K562 (cell line): ENCODE results near the gene TENM4. TPM values are rescaled to one million over a fixed set of nuclear protein-coding genes. Genes with fewer than 3 reads are reported as not detected.

Source experiments
- ATAC-seq: fragments of 200-7000 bp; cut with Tn5 transposase; 3 replicates; pipeline ENCODE4 v1.9.1; 2020; ENCODE audit warnings: moderate library complexity
- BruUV-seq: library from RNA; stranded (reverse); fragments of 400-500 nt; replicated peaks from 2 replicates; lab custom pipeline; 2021; lab: Mats Ljungman, UMichigan
- CTCF ChIA-PET: fragments of 300-600 bp; formaldehyde crosslinking; extraction: SDS; loops from one replicate; lab custom pipeline; 2021; ENCODE audit warnings: low intra/inter-chr PET ratio; lab: Yijun Ruan, JAX
- POLR2A ChIA-PET: fragments of 300-600, 350-650 bp; sonication (Branson Sonifier 250); formaldehyde crosslinking; extraction: SDS; loops from one replicate; lab custom pipeline; 2021; ENCODE audit warnings: antibody characterized with exemption, inconsistent platforms; lab: Yijun Ruan, JAX
- DNase-seq, 4 experiments: peaks; one replicate each; pipeline versions ENCODE4 v3.0.0 to v3.0.0-alpha.2; 2011 to 2018; ENCODE audit warnings: low spot score in 3 of 4, mixed read lengths in 3 of 4; ENCODE audit errors: extremely low read depth in 1 of 4
- FAIRE-seq: peaks from 2 replicates; lab custom pipeline; 2011; peaks lifted over from hg19 to GRCh38; lab: Jason Lieb, UNC
- H2AFZ ChIP-seq: 2 replicates; pipeline ENCODE4 v1.6.0; 2011; ENCODE audit warnings: low read depth, low read length, control low read depth, inconsistent platforms
- H3K27ac ChIP-seq: fragments of 200-600 bp; 3 replicates; pipeline ENCODE4 v1.8.0; 2011; ENCODE audit warnings: low read depth, mild to moderate bottlenecking, control low read depth, inconsistent platforms, low read length, moderate library complexity, mixed read lengths; ENCODE audit errors: extremely low read depth
- H3K27me3 ChIP-seq, 2 experiments: fragments of 300-600 bp in 1 of 2; 2 replicates in 1 of 2; 3 replicates in 1 of 2; pipeline versions ENCODE4 v1.6.0 to v1.8.0; 2011; ENCODE audit warnings: inconsistent platforms in 2 of 2, low read length in 2 of 2, mild to moderate bottlenecking in 1 of 2, mixed read lengths in 1 of 2, moderate library complexity in 1 of 2; ENCODE audit not compliant: control insufficient read depth in 2 of 2, insufficient read depth in 2 of 2
- H3K36me3 ChIP-seq: fragments of 300-600 bp; 3 replicates; pipeline ENCODE4 v1.8.0; 2011; ENCODE audit warnings: mild to moderate bottlenecking, low read length, inconsistent platforms; ENCODE audit not compliant: control insufficient read depth, insufficient read depth
- H3K4me1 ChIP-seq, 2 experiments: fragments of 200-600 bp in 1 of 2; replicated peaks in 1 of 2; 2 replicates in 1 of 2; 3 replicates in 1 of 2; pipeline versions ENCODE4 v1.5.1 to v1.8.0; 2011; ENCODE audit warnings: inconsistent platforms in 2 of 2, low read length in 2 of 2, mild to moderate bottlenecking in 1 of 2, mixed read lengths in 1 of 2, moderate library complexity in 1 of 2; ENCODE audit not compliant: control insufficient read depth in 2 of 2, insufficient read depth in 2 of 2
- H3K4me2 ChIP-seq: 2 replicates; pipeline ENCODE4 v1.6.1; 2011; ENCODE audit warnings: low read length, control low read depth, inconsistent platforms, mixed read lengths; ENCODE audit not compliant: insufficient read depth
- H3K4me3 ChIP-seq: fragments of 200-600 bp; sonication (generic), shearing (Covaris generic); 2 replicates; pipeline ENCODE4 v1.5.1; 2016; ENCODE audit warnings: control low read depth, inconsistent platforms
- H3K79me2 ChIP-seq: fragments of 200-600 bp; 3 replicates; pipeline ENCODE4 v1.8.0; 2011; ENCODE audit warnings: low read length, inconsistent platforms; ENCODE audit not compliant: control insufficient read depth, insufficient read depth
- H3K9ac ChIP-seq, 2 experiments: 2 replicates each; pipeline versions ENCODE4 v1.6.0 to v1.6.1; 2011; ENCODE audit warnings: low read depth in 2 of 2, low read length in 2 of 2, control low read depth in 1 of 2, inconsistent platforms in 1 of 2, mild to moderate bottlenecking in 1 of 2, mixed read lengths in 1 of 2; ENCODE audit not compliant: insufficient read depth in 1 of 2
- H3K9me1 ChIP-seq: one replicate; pipeline ENCODE4 v1.6.0; 2011; ENCODE audit warnings: inconsistent platforms, mild to moderate bottlenecking, low read length, moderate library complexity; ENCODE audit not compliant: control insufficient read depth, insufficient read depth
- H3K9me3 ChIP-seq: replicated peaks from 2 replicates; pipeline ENCODE4 v1.5.1; 2011; ENCODE audit warnings: low read depth, low read length, inconsistent platforms; ENCODE audit not compliant: control insufficient read depth, insufficient read depth
- H4K20me1 ChIP-seq: replicated peaks from 2 replicates; pipeline ENCODE4 v1.6.1; 2011; ENCODE audit warnings: low read length, inconsistent platforms, mixed read lengths; ENCODE audit not compliant: control insufficient read depth, insufficient read depth
- BRF1 ChIP-seq: IDR thresholded peaks from 3 replicates; pipeline ENCODE4 v1.6.1; 2011; ENCODE audit warnings: borderline replicate concordance, mild to moderate bottlenecking; ENCODE audit not compliant: insufficient read length; ENCODE audit errors: extremely low read depth
- CBX8 ChIP-seq: fragments of 200-600 bp; sonication (generic); IDR thresholded peaks from 2 replicates; pipeline ENCODE4 v1.6.1; 2012; ENCODE audit warnings: borderline replicate concordance, mixed run types, low read depth, mild to moderate bottlenecking, moderate library complexity, mixed read lengths, low read length, control low read depth, inconsistent platforms; ENCODE audit not compliant: poor library complexity, severe bottlenecking; ENCODE audit errors: extremely low read depth
- DMBX1 ChIP-seq: fragments of 250-450 bp; sonication (Bioruptor Pico); IDR thresholded peaks from 2 replicates; pipeline ENCODE4 v1.8.0; 2022; ENCODE audit warnings: inconsistent platforms, mild to moderate bottlenecking, moderate library complexity, borderline replicate concordance
- HLTF ChIP-seq: fragments of 450-650 bp; IDR thresholded peaks from 2 replicates; pipeline ENCODE4 v1.6.1; 2016
- HMGN3 ChIP-seq: IDR thresholded peaks from 2 replicates; pipeline ENCODE4 v1.6.1; 2011; ENCODE audit warnings: borderline replicate concordance, low read depth, mild to moderate bottlenecking, mixed read lengths, low read length; ENCODE audit not compliant: insufficient read length; ENCODE audit errors: extremely low read depth
- MECOM ChIP-seq: fragments of 250-450 bp; sonication (Bioruptor Pico); IDR thresholded peaks from 2 replicates; pipeline ENCODE4 v1.8.0; 2022; ENCODE audit warnings: inconsistent platforms
- PATZ1 ChIP-seq: fragments of 250-450 bp; sonication (Bioruptor Pico); IDR thresholded peaks from 2 replicates; pipeline ENCODE4 v1.5.0; 2020; ENCODE audit warnings: mild to moderate bottlenecking, borderline replicate concordance
- ZBTB33 ChIP-seq: sonication (generic); formaldehyde crosslinking; IDR thresholded peaks from 2 replicates; pipeline ENCODE4 v1.8.1; 2023; ENCODE audit warnings: mild to moderate bottlenecking, missing genetic modification reagents
- ZNF561 ChIP-seq: fragments of 450-650 bp; formaldehyde crosslinking; conservative IDR thresholded peaks from 2 replicates; pipeline ENCODE4 v1.4.0; 2020; ENCODE audit warnings: mild to moderate bottlenecking, moderate library complexity
- ZNF589 ChIP-seq: fragments of 200-800 bp; sonication (Bioruptor generic); IDR thresholded peaks from 2 replicates; pipeline ENCODE4 v1.6.1; 2016; ENCODE audit warnings: low read depth, missing genetic modification characterization, missing compliant biosample characterization
- whole genome bisulfite sequencing: fragments of 100-300 bp; shearing (Covaris generic); methylation state at CpG from one replicate; pipeline ENCODE4 v1.1.6; 2016; ENCODE audit warnings: low coverage, mixed read lengths; ENCODE audit not compliant: insufficient coverage; ENCODE audit errors: missing lambda C conversion rate; 5-methylcytosine and 5-hydroxymethylcytosine counted together
- in situ Hi-C: fragments of 300-500 bp; cut with MboI; formaldehyde crosslinking; loops from 4 replicates; pipeline ENCODE4 v1.15.0; 2018; ENCODE audit warnings: inconsistent platforms, mixed read lengths
- intact Hi-C: fragments of 100-400 bp; cut with micrococcal nuclease; formaldehyde crosslinking; loops from 2 replicates; pipeline ENCODE4 v1.14.2; 2022
- polyA plus RNA-seq, 8 experiments: library from polyadenylated mRNA; depleted of rRNA in 4 of 8; stranded (reverse) in 5 of 8; unstranded in 3 of 8; fragments of >200 nt; fragmentation: Nextera tagmentation in 2 of 8; fragmentation: Illumina TruSeq in 1 of 8; extraction: Ambion mirVana in 2 of 8; extraction: Trizol in 1 of 8; gene quantifications; 2 replicates each; pipeline versions ENCODE4 v1.2.1 to v1.2.3, GENCODE V29; 2011 to 2014; ENCODE audit warnings: inconsistent platforms in 1 of 8, missing spikeins in 1 of 8
- total RNA-seq, 7 experiments: library from RNA; depleted of rRNA in 6 of 7; stranded (reverse); fragments of >200 nt in 6 of 7; fragmentation: Illumina TruSeq in 2 of 7; extraction: Trizol in 2 of 7; gene quantifications; 2 replicates each; pipeline versions ENCODE4 v1.2.1 to v1.2.3, GENCODE V29; 2011 to 2021; ENCODE audit warnings: low replicate concordance in 1 of 7

The TENM4 gene
- total and polyA plus RNA-seq, 9 of the 15 experiments (the other 6 are each of a cell fraction or from before 2014, with no cell fraction given): 0.16 TPM; not detected in 8

- no peak for DNase-seq
- no peak for ATAC-seq
- WGBS: 0% methylated on average over 3 of the region's 3 CpGs
- Histone ChIP-seq H2AFZ (no peak overlapping the region), H3K9me1 (no peaks in the 10 kb centered on the region), H3K4me1 (no peaks in the 10 kb centered on the region), H3K4me3 (no peak overlapping the region), H3K79me2 (no peaks in the 10 kb centered on the region), H3K36me3 (no peaks in the 10 kb centered on the region), H3K9me3 (no peaks in the 10 kb centered on the region), H4K20me1 (no peaks in the 10 kb centered on the region; the same call in 1 of the 2 replicates), H3K9ac (no peak overlapping the region), H3K27me3 (no peaks in the 10 kb centered on the region), H3K4me2 (no peak overlapping the region), H3K27ac (no peak overlapping the region)
- TF ChIP-seq BRF1 (no peak), HMGN3 (no peak), ZBTB33 (CRISPR knock-in tag) (no peak), ZNF561 (CRISPR knock-in tag) (no peak), DMBX1 (no peak), MECOM (CRISPR knock-in tag) (no peak), CBX8 (no peak), ZNF589 (CRISPR knock-in tag) (no peak), HLTF (no peak), PATZ1 (CRISPR knock-in tag) (no peak)
- FAIRE-seq: no peak
- ChIA-PET CTCF (no interaction called here), POLR2A (no interaction called here)
- intact Hi-C loops (no loop called here), in situ Hi-C loops (no loop called here)
- no TSS peak for BruUV-seq
Observed at GRCh38 chr11:79383874-79384273, 57.0 kb downstream of the TENM4 start.
